HG03025 (cell line): Measurements from ENCODE around the gene DOCK3.
"Not testable (repeated sequence)": the region's sequence is repeated elsewhere in the genome, so short reads cannot be mapped to it uniquely, and the experiment has no call there.

Source experiments
- ATAC-seq: cut with Tn5 transposase; IDR thresholded peaks from one replicate; pipeline ENCODE4 v1.9.1; 2021; ENCODE audit warnings: mild to moderate bottlenecking, moderate library complexity; ENCODE audit not compliant: unreplicated experiment, low FRiP score

DOCK3 gene

DNA sequence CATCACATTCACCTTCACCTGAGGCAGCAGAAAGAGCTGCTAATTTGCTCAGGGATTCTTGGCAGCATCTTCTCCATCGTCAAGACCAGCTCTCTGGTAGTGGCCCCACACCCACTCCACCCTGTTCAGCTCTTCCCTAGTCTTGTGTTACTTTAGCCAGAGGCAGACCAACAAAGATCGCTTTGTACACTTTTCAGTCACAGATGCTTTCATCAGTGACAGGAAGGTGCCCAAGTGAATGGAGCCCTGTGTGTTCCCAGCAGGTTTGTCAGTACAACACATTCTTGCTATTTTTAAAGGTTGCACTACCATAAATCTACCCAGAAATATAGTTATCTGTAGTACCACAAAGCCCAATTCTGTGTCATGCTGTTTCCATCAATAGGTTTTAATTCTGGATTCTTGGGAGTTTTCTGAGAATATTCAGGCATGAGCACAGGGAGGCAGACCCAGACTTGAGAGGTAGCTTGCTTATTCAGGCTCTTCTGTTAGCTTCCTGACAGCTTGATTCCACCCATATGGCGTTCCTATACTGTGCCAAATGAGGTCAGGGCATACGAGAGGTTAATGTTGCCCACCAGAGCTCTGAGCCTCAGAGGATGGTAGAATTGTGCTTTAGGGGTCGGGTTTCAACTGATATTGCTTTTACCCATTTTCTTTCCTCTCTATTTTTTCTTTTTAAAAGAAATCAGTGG is 600.5 kb downstream of the DOCK3 start:
- no peak for ATAC-seq

DNA sequence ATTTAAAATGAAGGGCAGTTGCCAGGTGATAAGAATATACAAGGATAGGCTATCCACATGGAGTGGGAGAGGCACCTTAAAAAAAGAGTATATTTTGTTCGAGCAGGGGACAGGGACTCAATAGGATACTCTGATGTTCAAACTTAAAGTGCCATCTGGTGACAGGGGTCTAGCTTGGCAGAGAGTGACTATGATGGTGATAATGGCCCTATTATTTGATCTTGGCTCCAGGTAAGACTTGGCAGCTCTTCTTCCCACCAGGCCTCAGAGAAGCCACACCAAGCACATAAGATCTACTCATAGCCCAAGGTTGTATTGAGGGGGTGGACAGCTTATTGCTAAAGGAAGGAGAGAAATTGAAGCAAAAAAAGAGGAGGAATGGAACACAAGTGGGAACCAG is 601.3 kb downstream of the DOCK3 start:
- no peak for ATAC-seq

GRCh38 chr3:51279448-51279847 is 604.7 kb downstream of the DOCK3 start:
- no peak for ATAC-seq

GRCh38 chr3:51280176-51280575 is 605.4 kb downstream of the DOCK3 start:
- no peak for ATAC-seq

- ATAC-seq, result no peak
These were observed 608.2 kb downstream of the DOCK3 start for GRCh38 chr3:51282931-51283330.

GRCh38 chr3:51283421-51283820 is 608.7 kb downstream of the DOCK3 start:
- no peak for ATAC-seq

DNA sequence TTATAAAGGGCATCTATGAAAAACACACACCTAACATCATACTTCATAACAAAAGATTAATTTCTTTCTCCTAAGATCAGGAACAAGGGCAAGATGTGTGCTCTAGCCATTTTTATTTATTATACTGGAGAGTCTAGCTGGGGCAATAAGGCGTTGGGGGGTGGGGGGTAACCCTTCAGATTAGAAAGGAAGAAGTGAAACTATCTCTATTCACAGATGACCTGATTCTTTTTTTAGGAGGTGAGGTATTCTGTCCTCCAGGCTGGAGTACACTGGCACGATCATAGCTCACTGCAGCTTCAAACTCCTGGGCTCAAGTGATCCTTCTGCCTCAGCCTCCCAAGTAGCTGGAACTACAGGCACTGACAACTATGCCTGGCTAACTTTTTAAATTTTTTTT is 620.9 kb downstream of the DOCK3 start:
- ATAC-seq, result peak; percentile 59

GRCh38 chr3:51297333-51297732 is 622.6 kb downstream of the DOCK3 start:
- ATAC-seq, result no peak

GRCh38 chr3:51304230-51304629 is 629.5 kb downstream of the DOCK3 start:
- no peak for ATAC-seq

DNA sequence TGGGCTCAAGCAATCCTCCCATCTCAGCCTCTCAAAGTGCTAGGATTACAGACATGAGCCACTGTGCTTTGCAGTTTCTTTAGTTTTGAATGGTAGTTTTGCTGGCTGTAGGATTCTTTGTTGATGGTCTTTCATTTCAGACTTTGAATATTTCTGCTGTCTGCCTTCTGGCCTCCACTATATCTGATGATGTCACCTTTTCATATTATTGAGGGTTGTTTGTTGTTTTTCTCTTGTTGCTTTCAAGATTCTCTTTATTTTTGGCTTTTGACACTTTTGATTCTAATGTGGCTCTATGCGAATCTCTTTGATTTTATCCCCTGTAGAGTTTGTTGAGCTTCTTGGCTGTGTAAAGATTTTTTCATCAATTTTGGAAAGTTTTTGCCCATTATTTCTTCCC is 631.4 kb downstream of the DOCK3 start:
- no peak for ATAC-seq

- no peak for ATAC-seq
These were observed 632.7 kb downstream of the DOCK3 start for GRCh38 chr3:51307458-51307857.

DNA sequence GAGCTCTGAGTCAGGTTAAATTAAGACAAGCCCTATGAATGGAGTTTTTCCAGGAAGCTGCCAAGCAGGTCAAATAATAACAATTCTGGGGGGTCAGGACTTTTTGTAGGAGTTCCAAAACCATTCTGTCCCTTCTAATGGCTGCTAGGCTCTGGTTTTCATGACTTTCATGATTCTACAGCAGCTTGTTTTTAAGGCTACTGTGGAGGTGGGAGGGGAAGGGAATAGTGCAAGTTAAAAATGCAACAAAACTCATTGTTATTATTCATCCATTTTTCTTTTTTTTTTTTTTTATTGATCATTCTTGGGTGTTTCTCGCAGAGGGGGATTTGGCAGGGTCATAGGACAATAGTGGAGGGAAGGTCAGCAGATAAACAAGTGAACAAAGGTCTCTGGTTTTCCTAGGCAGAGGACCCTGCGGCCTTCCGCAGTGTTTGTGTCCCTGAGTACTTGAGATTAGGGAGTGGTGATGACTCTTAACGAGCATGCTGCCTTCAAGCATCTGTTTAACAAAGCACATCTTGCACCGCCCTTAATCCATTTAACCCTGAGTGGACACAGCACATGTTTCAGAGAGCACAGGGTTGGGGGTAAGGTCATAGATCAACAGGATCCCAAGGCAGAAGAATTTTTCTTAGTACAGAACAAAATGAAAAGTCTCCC is 633.3 kb downstream of the DOCK3 start:
- ATAC-seq, result not testable (repeated sequence)

- no peak for ATAC-seq
These were observed 636.3 kb downstream of the DOCK3 start for GRCh38 chr3:51311055-51311454.

DNA sequence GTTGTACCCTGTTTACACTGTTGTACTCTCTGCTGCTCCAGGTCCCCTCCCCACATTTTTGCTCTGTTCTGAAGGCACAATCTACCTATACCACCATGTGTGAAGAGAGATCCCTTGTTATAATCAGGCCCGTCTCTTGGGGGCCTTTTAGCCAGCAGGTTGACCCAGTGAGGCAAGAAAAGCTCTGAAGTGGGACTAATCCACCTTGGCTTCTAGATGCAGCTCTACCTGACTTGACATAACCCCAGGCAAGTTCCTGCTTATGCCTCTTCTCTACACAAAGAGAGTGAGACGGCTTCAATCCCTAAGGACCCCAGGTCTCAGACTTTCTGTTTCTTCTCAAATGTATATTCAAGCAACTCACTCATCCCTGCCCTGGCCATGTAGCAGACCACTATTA is 653.5 kb downstream of the DOCK3 start:
- ATAC-seq, result no peak

DNA sequence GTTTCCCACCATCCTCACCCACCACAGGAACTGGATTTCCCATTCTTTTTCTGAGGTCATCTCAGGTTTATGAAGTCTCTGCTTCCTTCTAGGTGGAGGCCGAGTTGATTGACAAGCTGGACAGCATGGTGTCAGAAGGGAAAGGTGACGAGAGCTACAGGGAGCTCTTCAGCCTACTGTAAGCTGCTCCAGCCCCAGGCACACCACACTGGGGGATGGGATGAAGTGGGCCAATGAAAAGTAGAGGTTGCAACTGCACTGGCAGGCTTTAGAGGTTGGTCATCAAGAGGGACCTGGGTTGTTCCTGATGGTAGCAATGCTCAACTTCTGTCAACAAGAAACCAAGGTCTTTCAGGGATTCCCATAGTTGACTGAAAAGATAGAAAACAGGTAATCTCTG is 655.3 kb downstream of the DOCK3 start:
- no peak for ATAC-seq

- no peak for ATAC-seq
These were observed 657.4 kb downstream of the DOCK3 start for GRCh38 chr3:51332156-51332555.

- ATAC-seq, result no peak
These were observed 658.3 kb downstream of the DOCK3 start for GRCh38 chr3:51333021-51333420.

GRCh38 chr3:51336261-51336660 is 661.5 kb downstream of the DOCK3 start:
- ATAC-seq, result no peak

- no peak for ATAC-seq
These were observed 662.9 kb downstream of the DOCK3 start for GRCh38 chr3:51337666-51338065.

DNA sequence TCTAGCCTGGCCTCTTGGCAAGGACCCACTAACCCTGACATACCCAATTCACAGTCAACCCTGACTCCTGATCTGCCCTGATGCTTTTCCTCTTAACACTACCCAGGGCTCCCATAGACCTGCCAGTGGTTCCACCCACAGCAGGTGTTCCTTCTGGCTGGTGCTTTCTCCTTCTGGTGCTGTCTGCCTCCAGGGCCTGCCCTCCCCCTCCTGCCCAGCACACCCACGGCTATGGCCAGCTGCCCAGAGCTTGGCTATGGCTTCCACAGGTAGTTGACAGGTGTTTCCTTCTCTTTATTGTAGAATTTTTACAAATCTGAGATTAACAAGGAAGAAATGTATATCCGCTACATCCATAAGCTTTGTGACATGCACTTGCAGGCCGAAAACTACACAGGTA is 663.9 kb downstream of the DOCK3 start:
- ATAC-seq, result no peak

DNA sequence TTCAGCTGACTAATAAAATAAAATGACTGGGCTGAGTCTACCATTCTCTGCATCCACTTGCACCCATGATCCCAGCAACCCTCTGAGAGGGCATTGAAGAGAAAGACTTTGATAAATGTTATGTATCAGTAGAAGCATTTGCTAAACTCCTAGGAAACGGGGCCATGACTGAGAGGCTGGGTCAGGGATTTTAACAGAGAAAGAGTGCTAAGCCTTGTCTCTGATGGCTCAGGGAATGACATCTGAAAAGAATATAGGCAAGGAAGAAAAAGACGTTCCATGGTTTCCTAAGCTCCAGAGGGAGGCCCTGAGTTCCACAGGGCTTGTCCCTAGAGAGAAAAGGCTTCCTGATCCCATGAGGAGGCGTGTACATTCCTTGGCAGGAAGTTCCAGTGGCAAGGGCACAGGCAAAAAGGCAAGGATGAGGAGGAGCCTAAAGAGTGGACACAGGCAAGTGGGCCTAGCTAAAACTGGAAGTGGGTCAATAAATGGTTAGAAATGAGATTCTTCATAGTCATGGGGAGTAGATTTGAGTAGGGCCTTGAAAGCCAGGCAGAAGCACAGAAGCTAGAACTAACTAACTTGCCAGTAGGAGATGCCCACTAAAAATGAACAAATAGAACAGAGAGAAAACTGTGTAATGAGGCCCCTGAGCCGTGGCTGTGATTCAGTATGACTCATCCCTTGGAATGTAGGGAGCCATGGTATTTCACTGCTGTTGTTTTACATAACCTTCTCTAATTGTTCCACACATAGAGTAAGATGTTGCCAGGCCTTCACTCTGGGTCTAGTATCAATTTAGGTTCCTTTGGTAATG is 665.5 kb downstream of the DOCK3 start:
- ATAC-seq, result no peak
